HG02571 (cell line): ENCODE results near the gene RAB44.

Experiments used
- ATAC-seq: cut with Tn5 transposase; IDR thresholded peaks from one replicate; pipeline ENCODE4 v1.9.1; 2021; ENCODE audit warnings: mild to moderate bottlenecking, moderate library complexity; ENCODE audit not compliant: unreplicated experiment

Gene RAB44

DNA sequence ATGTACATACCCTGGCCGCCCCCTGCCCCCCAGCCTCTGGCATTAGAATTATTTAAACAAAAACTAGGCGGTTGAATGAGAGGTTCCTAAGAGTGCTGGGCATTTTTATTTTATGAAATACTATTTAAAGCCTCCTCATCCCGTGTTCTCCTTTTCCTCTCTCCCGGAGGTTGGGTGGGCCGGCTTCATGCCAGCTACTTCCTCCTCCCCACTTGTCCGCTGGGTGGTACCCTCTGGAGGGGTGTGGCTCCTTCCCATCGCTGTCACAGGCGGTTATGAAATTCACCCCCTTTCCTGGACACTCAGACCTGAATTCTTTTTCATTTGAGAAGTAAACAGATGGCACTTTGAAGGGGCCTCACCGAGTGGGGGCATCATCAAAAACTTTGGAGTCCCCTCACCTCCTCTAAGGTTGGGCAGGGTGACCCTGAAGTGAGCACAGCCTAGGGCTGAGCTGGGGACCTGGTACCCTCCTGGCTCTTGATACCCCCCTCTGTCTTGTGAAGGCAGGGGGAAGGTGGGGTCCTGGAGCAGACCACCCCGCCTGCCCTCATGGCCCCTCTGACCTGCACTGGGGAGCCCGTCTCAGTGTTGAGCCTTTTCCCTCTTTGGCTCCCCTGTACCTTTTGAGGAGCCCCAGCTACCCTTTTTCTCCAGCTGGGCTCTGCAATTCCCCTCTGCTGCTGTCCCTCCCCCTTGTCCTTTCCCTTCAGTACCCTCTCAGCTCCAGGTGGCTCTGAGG is 11.5 kb upstream of the RAB44 start:
- ATAC-seq: no peak

DNA sequence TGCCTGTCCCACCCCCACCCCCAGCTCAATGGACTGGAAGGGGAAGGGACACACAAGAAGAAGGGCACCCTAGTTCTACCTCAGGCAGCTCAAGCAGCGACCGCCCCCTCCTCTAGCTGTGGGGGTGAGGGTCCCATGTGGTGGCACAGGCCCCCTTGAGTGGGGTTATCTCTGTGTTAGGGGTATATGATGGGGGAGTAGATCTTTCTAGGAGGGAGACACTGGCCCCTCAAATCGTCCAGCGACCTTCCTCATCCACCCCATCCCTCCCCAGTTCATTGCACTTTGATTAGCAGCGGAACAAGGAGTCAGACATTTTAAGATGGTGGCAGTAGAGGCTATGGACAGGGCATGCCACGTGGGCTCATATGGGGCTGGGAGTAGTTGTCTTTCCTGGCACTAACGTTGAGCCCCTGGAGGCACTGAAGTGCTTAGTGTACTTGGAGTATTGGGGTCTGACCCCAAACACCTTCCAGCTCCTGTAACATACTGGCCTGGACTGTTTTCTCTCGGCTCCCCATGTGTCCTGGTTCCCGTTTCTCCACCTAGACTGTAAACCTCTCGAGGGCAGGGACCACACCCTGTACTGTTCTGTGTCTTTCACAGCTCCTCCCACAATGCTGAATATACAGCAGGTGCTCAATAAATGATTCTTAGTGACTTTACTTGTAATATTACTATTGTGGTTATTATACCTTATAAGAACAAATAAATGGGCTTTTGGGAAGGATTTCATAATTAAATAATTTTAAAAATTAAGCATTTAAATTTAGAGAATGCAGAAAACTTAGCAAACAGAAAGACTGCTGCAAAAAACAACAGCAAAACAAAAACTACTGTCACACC is 10.7 kb upstream of the RAB44 start:
- no peak for ATAC-seq

GRCh38 chr6:36688063-36688738 is 9.4 kb upstream of the RAB44 start:
- ATAC-seq: no peak

- ATAC-seq: no peak
These were observed 8.9 kb upstream of the RAB44 start for GRCh38 chr6:36688739-36689075.

GRCh38 chr6:36691011-36691410 is 6.6 kb upstream of the RAB44 start:
- ATAC-seq: no peak

DNA sequence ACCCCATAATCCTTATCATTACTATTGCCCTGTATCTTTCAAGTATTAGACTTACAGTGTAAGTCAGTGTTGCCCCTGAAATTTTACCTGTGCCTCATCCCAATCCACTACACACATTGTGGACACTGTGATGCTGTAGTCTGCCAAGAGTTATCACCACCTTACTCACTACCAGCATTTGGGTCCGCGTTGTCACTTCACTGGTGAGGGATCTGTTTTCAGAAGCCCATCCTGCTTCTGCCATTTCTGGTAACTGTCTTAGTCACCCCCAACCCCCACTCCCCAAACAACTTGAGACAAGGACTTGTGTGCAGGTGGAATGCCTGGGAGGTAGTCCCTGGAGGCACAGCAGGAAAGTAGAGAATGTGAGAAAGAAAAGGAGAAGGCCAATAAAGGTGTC is 6.0 kb upstream of the RAB44 start:
- ATAC-seq: no peak

- no peak for ATAC-seq
These were observed 5.4 kb upstream of the RAB44 start for GRCh38 chr6:36692220-36692619.

DNA sequence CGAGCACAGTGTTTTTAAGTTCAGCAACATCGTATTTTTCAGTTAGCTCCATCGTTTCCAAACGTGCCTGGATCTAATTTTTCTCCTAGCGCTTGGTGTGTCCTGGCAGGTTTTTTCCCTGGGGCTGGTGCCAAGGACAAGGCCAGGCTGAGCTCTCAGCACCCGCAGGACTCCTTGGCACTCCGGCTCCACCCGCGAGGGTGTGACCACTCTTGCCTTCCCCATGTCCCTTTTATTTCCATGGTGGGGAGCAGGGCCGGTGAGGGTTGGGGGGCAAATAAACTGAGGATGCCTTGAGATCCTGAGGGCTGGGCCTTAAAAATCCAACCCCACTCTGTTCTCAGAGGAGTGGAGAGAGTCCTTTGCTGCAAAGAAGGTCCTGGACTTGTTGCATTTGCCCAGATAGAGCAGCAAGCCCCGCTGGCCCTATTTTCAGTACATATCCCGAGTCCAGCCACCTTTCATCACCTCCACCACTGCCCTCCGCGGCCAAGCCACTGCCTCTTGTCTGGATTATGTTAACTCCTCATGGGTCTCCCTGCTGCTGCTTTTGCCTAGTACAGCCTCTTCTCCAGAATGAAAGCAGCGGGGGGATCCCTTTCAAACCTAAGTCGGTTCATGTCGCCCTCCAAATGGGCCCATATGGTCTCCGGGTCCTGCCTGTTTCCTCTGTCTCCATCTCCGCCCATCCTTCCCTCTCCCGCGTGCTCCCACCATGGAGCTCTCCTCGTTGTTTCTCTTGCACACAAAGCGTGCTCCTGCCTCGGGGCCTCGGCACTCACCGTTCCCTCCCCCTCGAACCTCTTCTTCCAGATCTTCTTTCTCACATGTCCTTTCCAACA is 4.5 kb upstream of the RAB44 start:
- no peak for ATAC-seq

DNA sequence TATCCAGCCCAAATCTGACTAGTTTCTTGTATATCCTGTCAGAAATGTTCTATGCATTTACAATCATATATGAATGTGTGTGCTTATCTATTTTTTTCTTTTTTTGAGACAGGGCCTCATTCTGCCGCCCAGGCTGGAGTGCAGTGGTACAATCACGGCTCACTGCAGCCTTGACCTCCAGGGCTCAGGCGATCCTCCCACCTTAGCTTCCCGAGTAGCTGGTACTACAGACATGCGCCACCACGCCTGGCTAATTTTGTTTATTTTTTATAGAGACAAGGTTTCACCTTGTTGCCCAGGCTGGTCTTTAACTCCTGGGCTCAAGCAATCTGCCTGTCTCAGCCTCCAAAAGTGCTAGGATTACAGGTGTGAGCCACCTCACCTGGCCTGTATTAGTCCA is 3.0 kb upstream of the RAB44 start:
- ATAC-seq: no peak

GRCh38 chr6:36695414-36695813 is 2.2 kb upstream of the RAB44 start:
- no peak for ATAC-seq

- no peak for ATAC-seq
These were observed 570 bp downstream of the RAB44 start for GRCh38 chr6:36698196-36698595.

GRCh38 chr6:36698871-36699271 is 1.2 kb downstream of the RAB44 start:
- ATAC-seq: no peak

- ATAC-seq: no peak
These were observed 1.7 kb downstream of the RAB44 start for GRCh38 chr6:36699348-36699747.

DNA sequence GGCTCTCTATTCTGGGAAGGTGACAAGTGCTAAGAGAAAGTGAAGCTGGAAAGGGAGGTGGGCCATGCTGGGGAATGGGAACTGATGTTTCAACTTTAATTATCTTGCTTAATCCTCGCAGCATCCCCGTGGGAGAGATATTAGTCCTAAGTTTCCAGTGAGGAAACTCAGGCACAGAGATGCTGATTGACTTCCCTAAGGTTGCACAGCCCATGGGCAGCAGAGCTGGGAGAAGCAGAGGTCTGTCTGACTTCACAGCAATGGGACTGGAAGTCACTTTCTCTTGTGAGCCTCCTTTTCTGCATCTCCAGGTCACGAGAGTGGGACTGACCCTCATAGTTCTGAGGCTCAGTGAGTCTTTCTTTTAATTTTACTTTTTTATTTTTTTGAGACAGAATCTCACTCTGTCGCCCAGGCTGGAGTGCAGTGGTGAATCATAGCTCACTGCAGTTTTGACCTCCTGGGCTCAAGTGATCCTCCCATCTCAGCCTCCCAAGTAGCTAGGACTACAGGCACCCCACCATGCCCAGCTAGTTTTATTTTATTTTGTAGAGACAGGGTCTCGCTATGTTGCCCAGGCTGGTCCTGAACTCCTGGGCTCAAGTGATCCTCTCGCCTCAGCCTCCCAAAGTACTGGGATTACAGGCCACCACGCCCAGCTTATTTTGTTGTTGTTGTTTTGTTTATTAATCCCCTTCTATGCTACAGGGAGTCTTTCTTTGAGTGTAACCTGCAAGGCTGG is 2.6 kb downstream of the RAB44 start:
- no peak for ATAC-seq

DNA sequence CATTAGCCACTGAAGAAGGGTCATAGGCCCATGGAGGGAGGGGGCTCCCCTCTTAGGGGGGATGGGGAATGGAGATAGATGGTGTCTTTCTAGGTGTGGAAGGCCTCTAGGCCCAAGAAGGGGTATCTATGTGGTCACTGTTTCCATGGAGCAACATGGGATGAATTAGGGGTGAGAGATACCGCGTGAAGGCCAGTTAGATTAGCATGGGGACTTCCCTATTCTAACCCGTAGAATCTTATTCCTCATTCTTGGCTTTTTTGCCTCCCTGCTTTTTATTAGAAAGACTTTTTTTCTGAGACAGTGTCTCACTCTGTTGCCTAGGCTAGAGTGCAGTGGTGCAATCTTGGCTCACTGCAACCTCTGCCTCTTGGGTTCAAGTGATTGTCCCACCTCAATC is 3.2 kb downstream of the RAB44 start:
- no peak for ATAC-seq

GRCh38 chr6:36701401-36701991 is 3.9 kb downstream of the RAB44 start:
- no peak for ATAC-seq

DNA sequence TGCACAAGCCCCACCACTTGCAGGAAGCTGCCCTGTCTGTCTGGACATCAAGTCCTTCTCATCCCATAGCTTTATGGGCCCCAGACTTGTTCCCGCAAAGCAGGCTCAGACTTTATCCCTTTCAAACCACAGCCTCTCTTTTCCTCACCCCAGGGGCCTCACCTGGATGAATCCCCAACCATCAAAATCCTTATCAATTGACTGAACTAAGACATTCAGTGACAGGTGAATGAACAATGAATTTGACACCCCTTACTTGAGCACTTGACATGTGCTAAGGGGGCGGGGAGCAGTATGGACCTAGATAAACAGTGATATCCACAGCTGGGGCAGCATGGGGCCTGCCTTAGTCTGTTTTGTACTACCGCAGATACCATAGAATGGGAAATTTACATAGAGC is 5.0 kb downstream of the RAB44 start:
- ATAC-seq: no peak

DNA sequence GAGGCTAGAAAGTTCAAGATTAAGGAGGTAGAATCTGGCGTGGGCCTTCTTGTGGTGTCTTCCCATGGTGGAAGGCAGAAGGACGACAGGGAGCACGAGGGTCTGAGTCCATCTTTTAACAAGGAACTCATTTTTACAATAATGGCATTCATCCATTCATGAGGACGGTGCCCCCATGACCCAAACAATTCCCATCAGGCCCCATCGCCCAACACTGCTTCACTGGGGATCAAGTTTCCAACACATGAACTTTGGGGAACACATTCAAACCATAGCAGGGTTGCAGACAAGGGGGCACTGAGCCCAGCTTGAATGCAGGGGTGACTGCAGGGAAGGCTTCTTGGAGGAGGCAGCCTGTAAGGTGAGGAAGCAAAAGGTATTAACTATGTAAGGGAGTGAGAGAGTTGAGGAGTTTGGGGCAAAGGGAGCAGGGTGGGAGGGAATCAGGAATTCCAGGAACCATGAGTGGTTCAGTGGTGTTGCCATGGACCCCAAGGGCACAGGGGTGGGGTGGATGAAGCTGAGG is 5.5 kb downstream of the RAB44 start:
- ATAC-seq: no peak

DNA sequence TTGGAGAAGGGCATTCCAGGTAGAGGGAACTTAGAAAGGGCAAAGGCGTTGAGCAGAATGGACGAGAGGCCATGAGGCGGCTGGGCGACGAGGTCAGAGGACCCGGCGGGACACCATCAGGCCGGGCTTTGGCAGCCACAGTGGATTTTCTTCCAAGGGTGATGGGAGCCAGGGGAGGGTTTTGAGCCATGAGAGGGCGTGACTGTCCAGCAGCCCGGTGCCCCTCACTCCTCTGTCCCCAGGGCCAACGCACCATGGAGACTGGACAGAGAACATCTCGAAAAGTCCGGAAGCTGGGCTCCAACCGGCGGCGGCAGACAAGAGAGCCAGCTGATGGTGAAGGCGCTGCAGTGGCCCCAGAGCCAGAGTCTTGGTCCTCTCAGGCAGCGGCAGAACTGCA is 6.4 kb downstream of the RAB44 start:
- ATAC-seq: no peak
